Suprapubic skin (tissue), 4 donors: ENCODE data around the gene TNS1. TPM values are rescaled to one million over a fixed set of nuclear protein-coding genes. Genes with fewer than 3 reads are reported as not detected.

ENCODE experiments used
- DNase-seq, 2 donors: peaks; one replicate each; pipeline ENCODE4 v3.0.0-alpha.2; 2019; ENCODE audit warnings: low spot score in 2 of 2
- H3K27ac ChIP-seq: fragments of 200-600 bp; sonication (generic); one replicate; pipeline ENCODE4 v1.5.1; 2019
- H3K27me3 ChIP-seq: fragments of 200-600 bp; sonication (generic); one replicate; pipeline ENCODE4 v1.5.1; 2019
- H3K36me3 ChIP-seq: fragments of 200-600 bp; sonication (generic); one replicate; pipeline ENCODE4 v1.5.1; 2019
- H3K4me1 ChIP-seq: fragments of 200-600 bp; sonication (generic); one replicate; pipeline ENCODE4 v1.5.1; 2019
- H3K4me3 ChIP-seq: fragments of 200-600 bp; sonication (generic); one replicate; pipeline ENCODE4 v1.5.1; 2019; ENCODE audit warnings: mild to moderate bottlenecking
- H3K9me3 ChIP-seq: fragments of 200-600 bp; sonication (generic); one replicate; pipeline ENCODE4 v1.5.1; 2019
- EP300 ChIP-seq: sonication (generic); formaldehyde crosslinking; IDR thresholded peaks from one replicate; pipeline ENCODE4 v1.6.1; 2017; ENCODE audit warnings: antibody characterized with exemption
- POLR2A ChIP-seq, 2 donors: fragments of 450-650 bp; IDR thresholded peaks; one replicate each; pipeline ENCODE4 v1.6.1; 2017; ENCODE audit warnings: antibody characterized with exemption in 2 of 2, mild to moderate bottlenecking in 2 of 2, moderate library complexity in 2 of 2
- POLR2AphosphoS5 ChIP-seq, 3 donors: sonication (generic); formaldehyde crosslinking; IDR thresholded peaks; one replicate each; pipeline ENCODE4 v1.6.1; 2017; ENCODE audit warnings: antibody characterized with exemption in 3 of 3
- WGBS: methylation state at CpG from one replicate; pipeline ENCODE4 v1.1.5; 2018; 5-methylcytosine and 5-hydroxymethylcytosine counted together
- total RNA-seq, 4 donors: library from RNA; depleted of rRNA; stranded (reverse); fragments of >200 nt; gene quantifications; one replicate each; pipeline ENCODE4 v1.1.0, GENCODE V29; 2016
- TF ChIP-seq, protein P1 (sequence below), 2 donors: fragments of 200-600 bp in 1 of 2; fragments of 450-650 bp in 1 of 2; sonication (generic) in 1 of 2; IDR thresholded peaks; one replicate each; pipeline ENCODE4 v1.5.1; 2016 to 2019; ENCODE audit warnings: antibody characterized with exemption in 2 of 2, mild to moderate bottlenecking in 1 of 2, moderate library complexity in 1 of 2

Gene TNS1
- total RNA-seq, 4 donors from 2014 or later, result 64.1 to 145 (median 99.5) TPM

GRCh38 chr2:217920879-217921603 lies 81.8 kb downstream of the TNS1 start:
- no peaks in the 10 kb centered on the region for H3K9me3 ChIP-seq
- H3K4me1 ChIP-seq, result peaks cover 90% of the 10 kb centered on the region
- DNase-seq, result no peak
- H3K4me3 ChIP-seq, result no peak overlapping the region
- H3K27ac ChIP-seq, result peak overlapping the region; percentile 77
- H3K36me3 ChIP-seq, result peaks cover 5% of the 10 kb centered on the region
- 42% methylated on average over 5 of the region's 8 CpGs for WGBS
- no peaks in the 10 kb centered on the region for H3K27me3 ChIP-seq
- TF ChIP-seq POLR2A (IDR thresholded peaks at IDR 0.05) (no peak), EP300 (no peak), POLR2AphosphoS5 (IDR thresholded peaks at IDR 0.05) (no peak)
- TF ChIP-seq, protein P1, sequence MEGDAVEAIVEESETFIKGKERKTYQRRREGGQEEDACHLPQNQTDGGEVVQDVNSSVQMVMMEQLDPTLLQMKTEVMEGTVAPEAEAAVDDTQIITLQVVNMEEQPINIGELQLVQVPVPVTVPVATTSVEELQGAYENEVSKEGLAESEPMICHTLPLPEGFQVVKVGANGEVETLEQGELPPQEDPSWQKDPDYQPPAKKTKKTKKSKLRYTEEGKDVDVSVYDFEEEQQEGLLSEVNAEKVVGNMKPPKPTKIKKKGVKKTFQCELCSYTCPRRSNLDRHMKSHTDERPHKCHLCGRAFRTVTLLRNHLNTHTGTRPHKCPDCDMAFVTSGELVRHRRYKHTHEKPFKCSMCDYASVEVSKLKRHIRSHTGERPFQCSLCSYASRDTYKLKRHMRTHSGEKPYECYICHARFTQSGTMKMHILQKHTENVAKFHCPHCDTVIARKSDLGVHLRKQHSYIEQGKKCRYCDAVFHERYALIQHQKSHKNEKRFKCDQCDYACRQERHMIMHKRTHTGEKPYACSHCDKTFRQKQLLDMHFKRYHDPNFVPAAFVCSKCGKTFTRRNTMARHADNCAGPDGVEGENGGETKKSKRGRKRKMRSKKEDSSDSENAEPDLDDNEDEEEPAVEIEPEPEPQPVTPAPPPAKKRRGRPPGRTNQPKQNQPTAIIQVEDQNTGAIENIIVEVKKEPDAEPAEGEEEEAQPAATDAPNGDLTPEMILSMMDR (IDR thresholded peaks at IDR 0.05), result no peak

DNA sequence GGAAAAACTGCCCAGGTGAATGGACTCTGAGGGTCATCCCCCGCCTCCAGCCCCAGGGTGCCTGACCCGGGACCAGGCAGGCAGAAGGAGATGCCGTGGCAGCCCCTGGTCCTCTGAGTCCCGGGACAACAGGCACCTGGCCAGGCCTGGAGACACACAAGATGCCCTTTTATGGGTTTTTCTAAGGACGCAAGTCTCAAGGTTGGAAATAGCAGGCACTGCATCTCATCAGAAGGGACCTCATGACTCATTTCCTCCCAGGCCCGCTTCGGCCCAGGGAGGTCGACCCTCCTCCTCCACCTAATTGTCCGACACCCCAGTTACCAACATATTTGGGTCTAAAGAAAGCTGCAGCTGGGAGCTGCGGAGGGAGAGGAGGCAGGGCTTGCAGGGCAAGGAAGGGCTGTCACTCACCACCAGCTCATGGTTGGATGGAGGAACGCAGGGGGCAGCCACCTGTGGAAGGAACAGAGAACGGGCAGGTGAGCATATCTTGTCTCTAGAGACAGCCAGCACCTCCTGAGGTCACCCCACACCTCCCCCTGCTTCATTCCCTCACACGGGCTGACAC lies 82.9 kb downstream of the TNS1 start:
- peak overlapping the region; percentile 77 for H3K27ac ChIP-seq
- H3K9me3 ChIP-seq, result no peaks in the 10 kb centered on the region
- peaks cover 90% of the 10 kb centered on the region for H3K4me1 ChIP-seq
- peaks cover 5% of the 10 kb centered on the region for H3K36me3 ChIP-seq
- H3K27me3 ChIP-seq, result no peaks in the 10 kb centered on the region
- no peak for TF ChIP-seq EP300
- no peak for TF ChIP-seq POLR2A (IDR thresholded peaks at IDR 0.05)
- TF ChIP-seq POLR2AphosphoS5 (IDR thresholded peaks at IDR 0.05), result no peak
- TF ChIP-seq, protein P1 (IDR thresholded peaks at IDR 0.05), result no peak
- DNase-seq, result no peak
- 69% methylated on average over 12 of the region's 13 CpGs for WGBS
- no peak overlapping the region for H3K4me3 ChIP-seq

GRCh38 chr2:217919204-217919603 lies 83.6 kb downstream of the TNS1 start:
- Histone ChIP-seq H3K9me3 (no peaks in the 10 kb centered on the region), H3K4me1 (peaks cover 88% of the 10 kb centered on the region), H3K27me3 (no peaks in the 10 kb centered on the region), H3K27ac (peak overlapping the region; percentile 77), H3K4me3 (no peak overlapping the region), H3K36me3 (peaks cover 5% of the 10 kb centered on the region)
- 71% methylated on average over 2 of the region's 8 CpGs for WGBS
- TF ChIP-seq EP300, result no peak
- TF ChIP-seq POLR2A (IDR thresholded peaks at IDR 0.05), result no peak
- TF ChIP-seq, protein P1 (IDR thresholded peaks at IDR 0.05), result no peak
- no peak for TF ChIP-seq POLR2AphosphoS5 (IDR thresholded peaks at IDR 0.05)
- no peak for DNase-seq

DNA sequence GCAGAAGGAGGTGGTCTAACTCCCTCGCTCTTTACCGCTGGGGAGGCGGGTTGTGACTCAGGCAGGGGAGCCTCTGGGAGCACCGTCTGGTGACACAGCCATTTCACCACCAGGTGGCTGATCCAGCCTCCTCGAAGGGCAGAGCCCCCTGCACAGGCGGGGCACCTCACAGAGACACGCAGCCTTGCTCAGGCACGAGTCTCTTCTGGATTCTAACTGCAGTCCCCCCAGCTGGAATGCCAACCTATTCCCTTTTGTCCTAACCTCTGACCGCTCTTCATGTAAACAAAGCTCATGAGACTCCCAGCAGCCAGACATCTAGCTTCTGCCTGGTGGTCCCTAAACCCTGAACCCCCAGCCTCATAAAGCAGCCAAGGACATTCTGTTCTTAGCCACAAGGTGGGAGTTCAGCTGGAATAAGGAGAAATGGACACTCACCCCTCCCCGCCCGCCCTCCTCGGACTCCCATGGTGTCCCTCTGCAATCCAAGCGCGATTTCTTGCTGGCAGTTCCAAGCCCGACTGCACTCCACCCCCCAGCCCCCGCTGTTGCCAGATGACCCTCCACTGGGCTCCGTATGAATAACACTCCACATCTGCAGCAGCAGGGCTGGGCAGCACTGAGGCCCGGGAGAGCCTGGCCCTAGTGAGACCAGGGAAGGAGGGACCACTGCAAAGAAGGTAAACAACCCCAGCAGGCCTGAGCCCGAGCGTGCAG lies 84.3 kb downstream of the TNS1 start:
- peaks cover 88% of the 10 kb centered on the region for H3K4me1 ChIP-seq
- no peak for DNase-seq
- H3K27me3 ChIP-seq, result no peaks in the 10 kb centered on the region
- H3K4me3 ChIP-seq, result no peak overlapping the region
- peak overlapping the region; percentile 77 for H3K27ac ChIP-seq
- H3K36me3 ChIP-seq, result peaks cover 5% of the 10 kb centered on the region
- H3K9me3 ChIP-seq, result no peaks in the 10 kb centered on the region
- WGBS, result 53% methylated on average over 20 of the region's 20 CpGs
- TF ChIP-seq EP300 (no peak), POLR2A (IDR thresholded peaks at IDR 0.05) (no peak), POLR2AphosphoS5 (IDR thresholded peaks at IDR 0.05) (no peak)
- TF ChIP-seq, protein P1 (IDR thresholded peaks at IDR 0.05), result no peak
